C4-2B (cell line): ENCODE data around the gene GLYATL3.

ENCODE experiments used
- ZFX ChIP-seq: fragments of 450-650 bp; IDR thresholded peaks from 2 replicates; pipeline ENCODE4 v1.6.1; 2017
- TF ChIP-seq, protein P1 (sequence below): fragments of 450-650 bp; conservative IDR thresholded peaks from 2 replicates; pipeline ENCODE4 v1.5.1; 2017; ENCODE audit warnings: mild to moderate bottlenecking

DNA sequence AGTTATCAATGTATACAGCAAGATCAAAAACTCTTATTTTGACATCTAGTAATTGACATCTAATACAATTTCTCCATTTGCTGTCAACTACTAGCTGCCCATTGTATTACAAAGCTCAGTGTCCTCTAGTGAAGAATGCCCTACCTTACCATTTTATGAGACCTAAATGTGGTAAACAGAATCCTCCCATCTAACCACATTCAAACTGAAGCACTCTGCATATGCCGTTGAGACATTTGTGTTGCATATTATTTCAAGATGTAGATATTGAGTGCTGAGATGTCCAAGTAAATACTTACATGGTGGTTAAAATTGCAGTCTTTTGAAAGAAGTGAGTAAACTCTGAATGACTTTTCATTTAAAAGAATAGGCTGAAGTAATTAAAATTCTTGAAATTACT lies 597 bp upstream of the GLYATL3 start:
- TF ChIP-seq, protein P1, sequence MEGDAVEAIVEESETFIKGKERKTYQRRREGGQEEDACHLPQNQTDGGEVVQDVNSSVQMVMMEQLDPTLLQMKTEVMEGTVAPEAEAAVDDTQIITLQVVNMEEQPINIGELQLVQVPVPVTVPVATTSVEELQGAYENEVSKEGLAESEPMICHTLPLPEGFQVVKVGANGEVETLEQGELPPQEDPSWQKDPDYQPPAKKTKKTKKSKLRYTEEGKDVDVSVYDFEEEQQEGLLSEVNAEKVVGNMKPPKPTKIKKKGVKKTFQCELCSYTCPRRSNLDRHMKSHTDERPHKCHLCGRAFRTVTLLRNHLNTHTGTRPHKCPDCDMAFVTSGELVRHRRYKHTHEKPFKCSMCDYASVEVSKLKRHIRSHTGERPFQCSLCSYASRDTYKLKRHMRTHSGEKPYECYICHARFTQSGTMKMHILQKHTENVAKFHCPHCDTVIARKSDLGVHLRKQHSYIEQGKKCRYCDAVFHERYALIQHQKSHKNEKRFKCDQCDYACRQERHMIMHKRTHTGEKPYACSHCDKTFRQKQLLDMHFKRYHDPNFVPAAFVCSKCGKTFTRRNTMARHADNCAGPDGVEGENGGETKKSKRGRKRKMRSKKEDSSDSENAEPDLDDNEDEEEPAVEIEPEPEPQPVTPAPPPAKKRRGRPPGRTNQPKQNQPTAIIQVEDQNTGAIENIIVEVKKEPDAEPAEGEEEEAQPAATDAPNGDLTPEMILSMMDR, result no peak
- no peak for TF ChIP-seq ZFX
